B cell (primary cell): ENCODE data around the gene CEACAM5. TPM values are rescaled to one million over a fixed set of nuclear protein-coding genes. Genes with fewer than 3 reads are reported as not detected.

Source experiments
- ATAC-seq: fragments of 200-7000 bp; cut with Tn5 transposase; one replicate; pipeline ENCODE4 v1.10.0; 2021; ENCODE audit warnings: low read depth, mild to moderate bottlenecking, moderate number of reproducible peaks, moderate library complexity
- CTCF ChIA-PET: fragments of 350-600 bp; sonication (Branson Sonifier 250); formaldehyde crosslinking; loops from one replicate; lab custom pipeline; 2021; ENCODE audit warnings: antibody characterized with exemption, inconsistent platforms; lab: Charles Lee
- POLR2A ChIA-PET: fragments of 350-600 bp; sonication (Branson Sonifier 250); formaldehyde crosslinking; loops from one replicate; lab custom pipeline; 2021; ENCODE audit warnings: antibody characterized with exemption; lab: Charles Lee
- DNase-seq: peaks from one replicate; pipeline ENCODE4 v3.0.0; 2013
- H2AFZ ChIP-seq: 2 replicates; pipeline ENCODE4 v1.6.1; 2012; ENCODE audit warnings: mild to moderate bottlenecking, low read depth, low read length; ENCODE audit not compliant: insufficient read depth, poor library complexity, severe bottlenecking
- H3K27ac ChIP-seq, 2 donors: 1 replicate in 1 of 2; 2 replicates in 1 of 2; pipeline ENCODE4 v1.5.1; 2012 to 2013; ENCODE audit warnings: low read length in 2 of 2, mild to moderate bottlenecking in 2 of 2, moderate library complexity in 1 of 2
- H3K27me3 ChIP-seq, 4 experiments: fragments of 200-600 bp in 1 of 4; sonication (generic) in 1 of 4; replicated peaks in 1 of 4; 1 replicate in 2 of 4; 2 replicates in 2 of 4; pipeline versions ENCODE4 v1.6.1 to v1.7.0; 2013 to 2016; ENCODE audit warnings: low read length in 3 of 4, mild to moderate bottlenecking in 2 of 4, mixed read lengths in 1 of 4, moderate library complexity in 1 of 4; ENCODE audit not compliant: insufficient read depth in 4 of 4, control insufficient read depth in 3 of 4; ENCODE audit errors: control extremely low read depth in 1 of 4
- H3K36me3 ChIP-seq, 2 experiments: replicated peaks in 1 of 2; 1 replicate in 1 of 2; 2 replicates in 1 of 2; pipeline versions ENCODE4 v1.6.1 to v1.7.1; 2013; ENCODE audit warnings: low read length in 1 of 2; ENCODE audit not compliant: insufficient read depth in 2 of 2, control insufficient read depth in 1 of 2; ENCODE audit errors: control extremely low read depth in 1 of 2, extremely low read depth in 1 of 2
- H3K4me1 ChIP-seq, 2 donors: fragments of 200-600 bp in 1 of 2; sonication (generic) in 1 of 2; 1 replicate in 1 of 2; 2 replicates in 1 of 2; pipeline versions ENCODE4 v1.5.1 to v1.6.1; 2013 to 2017; ENCODE audit warnings: low read length in 2 of 2; ENCODE audit not compliant: control insufficient read depth in 2 of 2, insufficient read depth in 2 of 2
- H3K4me2 ChIP-seq: replicated peaks from 2 replicates; pipeline ENCODE3; 2012; ENCODE audit warnings: mild to moderate bottlenecking, low read depth, low read length; ENCODE audit not compliant: poor library complexity, severe bottlenecking
- H3K4me3 ChIP-seq, 5 experiments: fragments of 200-600 bp in 1 of 5; sonication (generic) in 1 of 5; 1 replicate in 3 of 5; 2 replicates in 2 of 5; pipeline versions ENCODE4 v1.5.1 to v1.7.0; 2011 to 2016; ENCODE audit warnings: low read length in 4 of 5, mild to moderate bottlenecking in 4 of 5, low read depth in 2 of 5, control low read depth in 1 of 5, moderate library complexity in 1 of 5; ENCODE audit not compliant: insufficient read depth in 1 of 5; ENCODE audit errors: control extremely low read depth in 1 of 5, extremely low read depth in 1 of 5
- H3K79me2 ChIP-seq: fragments of 200-600 bp; sonication (generic); one replicate; pipeline ENCODE4 v1.6.0; 2016; ENCODE audit warnings: low read length; ENCODE audit not compliant: control insufficient read depth, insufficient read depth
- H3K9ac ChIP-seq: fragments of 200-600 bp; sonication (generic); 2 replicates; pipeline ENCODE4 v1.6.1; 2017; ENCODE audit warnings: mild to moderate bottlenecking, low read length, moderate library complexity
- H3K9me3 ChIP-seq, 3 donors: one replicate each; pipeline versions ENCODE4 v1.6.1 to v1.7.1; 2013; ENCODE audit warnings: low read length in 2 of 3; ENCODE audit not compliant: control insufficient read depth in 2 of 3, insufficient read depth in 1 of 3; ENCODE audit errors: control extremely low read depth in 1 of 3
- H4K20me1 ChIP-seq: 2 replicates; pipeline ENCODE4 v1.6.0; 2012; ENCODE audit warnings: mild to moderate bottlenecking, low read length; ENCODE audit not compliant: insufficient read depth, control insufficient read depth, poor library complexity, severe bottlenecking
- H3K27ac Mint-ChIP-seq: one replicate; pipeline ENCODE4 v1.8.0; 2021; ENCODE audit warnings: mixed read lengths
- H3K27me3 Mint-ChIP-seq: one replicate; pipeline ENCODE4 v1.8.0; 2021; ENCODE audit warnings: mixed read lengths
- H3K4me1 Mint-ChIP-seq: one replicate; pipeline ENCODE4 v1.8.0; 2021; ENCODE audit warnings: mixed read lengths
- H3K4me3 Mint-ChIP-seq: one replicate; pipeline ENCODE4 v1.8.0; 2021; ENCODE audit warnings: mixed read lengths
- H3K9me3 Mint-ChIP-seq: one replicate; pipeline ENCODE4 v1.8.0; 2022; ENCODE audit warnings: mixed read lengths; ENCODE audit not compliant: insufficient read depth
- EZH2 ChIP-seq: IDR thresholded peaks from 2 replicates; pipeline ENCODE4 v1.6.1; 2012; ENCODE audit warnings: borderline replicate concordance, low read depth, mild to moderate bottlenecking, moderate library complexity, low read length; ENCODE audit not compliant: insufficient read depth, poor library complexity, severe bottlenecking
- WGBS: methylation state at CpG from one replicate; pipeline ENCODE4 v1.1.5; 2013; ENCODE audit warnings: missing lambda C conversion rate; ENCODE audit not compliant: insufficient coverage; 5-methylcytosine and 5-hydroxymethylcytosine counted together
- intact Hi-C: fragments of 100-400 bp; cut with micrococcal nuclease; formaldehyde crosslinking; loops from one replicate; pipeline ENCODE4 v1.10.0; 2022
- polyA plus RNA-seq: library from polyadenylated mRNA; depleted of rRNA; stranded (reverse); fragments of >200 nt; gene quantifications from 2 replicates; pipeline ENCODE4 v1.2.3, GENCODE V29; 2012
- total RNA-seq, 2 donors: library from RNA; stranded (reverse); fragments of 120-200 nt in 1 of 2; gene quantifications; 1 replicate in 1 of 2; 2 replicates in 1 of 2; pipeline versions ENCODE4 v1.2.3 to v1.2.4, GENCODE V29; 2013 to 2022
- TF ChIP-seq, protein P1 (sequence below): fragments of 200-600 bp; IDR thresholded peaks from one replicate; pipeline ENCODE4 v1.8.0; 2022; ENCODE audit warnings: antibody characterized with exemption, mild to moderate bottlenecking

The CEACAM5 gene
- total and polyA plus RNA-seq, 2 donors (not counting 1 experiment from before 2014, with no cell fraction given): not detected

DNA sequence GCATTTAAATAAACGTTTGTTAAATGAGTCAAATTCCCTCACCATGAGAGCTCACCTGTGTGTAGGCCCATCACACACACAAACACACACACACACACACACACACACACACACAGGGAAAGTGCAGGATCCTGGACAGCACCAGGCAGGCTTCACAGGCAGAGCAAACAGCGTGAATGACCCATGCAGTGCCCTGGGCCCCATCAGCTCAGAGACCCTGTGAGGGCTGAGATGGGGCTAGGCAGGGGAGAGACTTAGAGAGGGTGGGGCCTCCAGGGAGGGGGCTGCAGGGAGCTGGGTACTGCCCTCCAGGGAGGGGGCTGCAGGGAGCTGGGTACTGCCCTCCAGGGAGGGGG, 8.5 kb upstream of the CEACAM5 start:
- H3K27ac Mint-ChIP-seq: no peak overlapping the region
- Histone ChIP-seq H3K4me1 (no peaks in the 10 kb centered on the region), H3K27me3 (peaks cover 0 to 9% (median 5%) of the 10 kb centered on the region in 4 experiments), H3K4me3 (no peak overlapping the region), H3K9ac (no peak overlapping the region), H3K9me3 (peaks cover 0 to 9% (median 0%) of the 10 kb centered on the region in 3 donors), H3K79me2 (no peaks in the 10 kb centered on the region), H4K20me1 (no peaks in the 10 kb centered on the region), H2AFZ (no peak overlapping the region), H3K36me3 (no peaks in the 10 kb centered on the region), H3K4me2 (no peak overlapping the region), H3K27ac (no peak overlapping the region)
- ATAC-seq: no peak
- no peak for TF ChIP-seq EZH2
- TF ChIP-seq, protein P1, sequence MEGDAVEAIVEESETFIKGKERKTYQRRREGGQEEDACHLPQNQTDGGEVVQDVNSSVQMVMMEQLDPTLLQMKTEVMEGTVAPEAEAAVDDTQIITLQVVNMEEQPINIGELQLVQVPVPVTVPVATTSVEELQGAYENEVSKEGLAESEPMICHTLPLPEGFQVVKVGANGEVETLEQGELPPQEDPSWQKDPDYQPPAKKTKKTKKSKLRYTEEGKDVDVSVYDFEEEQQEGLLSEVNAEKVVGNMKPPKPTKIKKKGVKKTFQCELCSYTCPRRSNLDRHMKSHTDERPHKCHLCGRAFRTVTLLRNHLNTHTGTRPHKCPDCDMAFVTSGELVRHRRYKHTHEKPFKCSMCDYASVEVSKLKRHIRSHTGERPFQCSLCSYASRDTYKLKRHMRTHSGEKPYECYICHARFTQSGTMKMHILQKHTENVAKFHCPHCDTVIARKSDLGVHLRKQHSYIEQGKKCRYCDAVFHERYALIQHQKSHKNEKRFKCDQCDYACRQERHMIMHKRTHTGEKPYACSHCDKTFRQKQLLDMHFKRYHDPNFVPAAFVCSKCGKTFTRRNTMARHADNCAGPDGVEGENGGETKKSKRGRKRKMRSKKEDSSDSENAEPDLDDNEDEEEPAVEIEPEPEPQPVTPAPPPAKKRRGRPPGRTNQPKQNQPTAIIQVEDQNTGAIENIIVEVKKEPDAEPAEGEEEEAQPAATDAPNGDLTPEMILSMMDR: no peak
- H3K4me3 Mint-ChIP-seq: no peak overlapping the region
- no peak for DNase-seq
- CTCF ChIA-PET: interaction anchor here (2.3 kb wide), 1 partner anchor 58 kb away, joined by 6 read pairs; no protein-coding TSS in a partner anchor
- intact Hi-C loops: no loop called here
- POLR2A ChIA-PET: no interaction called here
- H3K27me3 Mint-ChIP-seq: peaks cover 27% of the 10 kb centered on the region
- peaks cover 4% of the 10 kb centered on the region for H3K4me1 Mint-ChIP-seq
- H3K9me3 Mint-ChIP-seq: no peaks in the 10 kb centered on the region
- WGBS: 71% methylated on average over 2 of the region's 2 CpGs

- H3K9me3 ChIP-seq: peaks cover 0 to 14% (median 0%) of the 10 kb centered on the region in 3 donors
- DNase-seq: no peak
- CTCF ChIA-PET: interaction anchor here (2.3 kb wide), 2 partner anchors 9 to 58 kb away, joined by 6 read pairs; no protein-coding TSS in a partner anchor
Observed at GRCh38 chr19:41700381-41701195, 7.8 kb upstream of the CEACAM5 start.

More at GRCh38 chr19:41700381-41701195, 7.8 kb upstream of the CEACAM5 start:
- Histone ChIP-seq H3K79me2 (no peaks in the 10 kb centered on the region), H3K4me1 (no peaks in the 10 kb centered on the region), H3K27me3 (peaks cover 0 to 12% (median 5%) of the 10 kb centered on the region in 4 experiments), H3K27ac (no peak overlapping the region), H4K20me1 (no peaks in the 10 kb centered on the region), H3K4me3 (no peak overlapping the region), H3K4me2 (no peak overlapping the region), H2AFZ (no peak overlapping the region), H3K9ac (no peak overlapping the region), H3K36me3 (no peaks in the 10 kb centered on the region)
- TF ChIP-seq EZH2: no peak
- TF ChIP-seq, protein P1: no peak
- intact Hi-C loops: no loop called here
- Mint-ChIP-seq H3K27me3 (peaks cover 32% of the 10 kb centered on the region), H3K4me1 (peaks cover 4% of the 10 kb centered on the region), H3K27ac (no peak overlapping the region), H3K9me3 (no peaks in the 10 kb centered on the region), H3K4me3 (no peak overlapping the region)
- POLR2A ChIA-PET: no interaction called here
- no peak for ATAC-seq
- WGBS: 73% methylated on average over 10 of the region's 13 CpGs
